GM21515 (cell line): Measurements from ENCODE around the gene KLK1.

ENCODE experiments used
- ATAC-seq: cut with Tn5 transposase; IDR thresholded peaks from one replicate; pipeline ENCODE4 v1.9.1; 2021; ENCODE audit not compliant: unreplicated experiment

Gene KLK1

DNA sequence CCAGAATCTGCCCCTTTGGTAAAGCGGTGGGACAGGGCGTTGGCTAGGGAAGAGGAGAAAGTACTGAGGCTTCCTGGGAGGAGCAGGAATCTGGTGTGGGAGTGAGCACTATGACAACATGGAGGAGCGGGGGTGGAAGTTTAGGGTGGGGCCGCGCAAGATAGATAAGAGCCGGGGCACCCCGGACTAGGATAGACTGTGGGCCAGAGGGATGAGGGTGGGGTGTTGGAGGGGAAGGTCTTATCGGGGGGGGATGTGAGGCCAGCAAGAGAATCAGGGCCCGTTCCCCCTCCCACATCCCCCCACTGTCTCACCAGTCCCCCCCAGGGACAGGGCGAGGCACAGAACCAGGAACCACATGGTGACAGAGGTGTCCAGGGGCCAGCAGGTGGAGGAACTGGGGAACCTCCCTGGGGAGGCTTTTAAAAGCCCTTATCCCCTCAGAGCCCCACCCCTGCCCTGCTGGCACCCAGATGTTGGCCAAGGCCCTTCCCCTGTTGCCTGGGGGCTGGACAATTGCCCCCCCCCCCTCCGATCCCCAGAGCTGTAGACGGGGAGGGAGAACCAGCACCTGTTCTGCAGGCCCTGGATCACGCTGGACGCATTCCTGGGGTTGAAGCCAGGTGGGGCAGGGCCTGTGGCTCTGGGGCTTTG is at the start of gene KLK1:
Gene KLK1 (minus strand): TSS at position 399 of the 654 bp plus-strand sequence. CDS start 39 bp downstream, at position 360.
- no peak for ATAC-seq

- ATAC-seq = no peak
These were observed 49.5 kb upstream of the KLK1 start, which contains the start of gene KLK2 for GRCh38 chr19:50873056-50873455. KLK2 (plus strand) TSS chr19:50873439; CDS start chr19:50873474, 35 bp downstream.

DNA sequence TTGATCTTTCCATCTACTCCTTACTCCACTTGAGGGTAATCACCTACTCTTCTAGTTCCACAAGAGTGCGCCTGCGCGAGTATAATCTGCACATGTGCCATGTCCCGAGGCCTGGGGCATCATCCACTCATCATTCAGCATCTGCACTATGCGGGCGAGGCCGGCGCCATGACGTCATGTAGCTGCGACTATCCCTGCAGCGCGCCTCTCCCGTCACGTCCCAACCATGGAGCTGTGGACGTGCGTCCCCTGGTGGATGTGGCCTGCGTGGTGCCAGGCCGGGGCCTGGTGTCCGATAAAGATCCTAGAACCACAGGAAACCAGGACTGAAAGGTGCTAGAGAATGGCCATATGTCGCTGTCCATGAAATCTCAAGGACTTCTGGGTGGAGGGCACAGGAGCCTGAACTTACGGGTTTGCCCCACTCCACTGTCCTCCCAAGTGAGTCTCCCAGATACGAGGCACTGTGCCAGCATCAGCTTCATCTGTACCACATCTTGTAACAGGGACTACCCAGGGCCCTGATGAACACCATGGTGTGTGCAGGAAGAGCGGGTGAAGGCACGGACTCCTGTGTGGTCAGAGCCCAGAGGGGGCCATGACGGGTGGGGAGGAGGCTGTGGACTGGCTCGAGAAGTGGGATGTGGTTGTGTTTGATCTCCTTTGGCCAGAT is 47.0 kb upstream of the KLK1 start:
- ATAC-seq = no peak

GRCh38 chr19:50869479-50869878 is 45.9 kb upstream of the KLK1 start:
- ATAC-seq = no peak

DNA sequence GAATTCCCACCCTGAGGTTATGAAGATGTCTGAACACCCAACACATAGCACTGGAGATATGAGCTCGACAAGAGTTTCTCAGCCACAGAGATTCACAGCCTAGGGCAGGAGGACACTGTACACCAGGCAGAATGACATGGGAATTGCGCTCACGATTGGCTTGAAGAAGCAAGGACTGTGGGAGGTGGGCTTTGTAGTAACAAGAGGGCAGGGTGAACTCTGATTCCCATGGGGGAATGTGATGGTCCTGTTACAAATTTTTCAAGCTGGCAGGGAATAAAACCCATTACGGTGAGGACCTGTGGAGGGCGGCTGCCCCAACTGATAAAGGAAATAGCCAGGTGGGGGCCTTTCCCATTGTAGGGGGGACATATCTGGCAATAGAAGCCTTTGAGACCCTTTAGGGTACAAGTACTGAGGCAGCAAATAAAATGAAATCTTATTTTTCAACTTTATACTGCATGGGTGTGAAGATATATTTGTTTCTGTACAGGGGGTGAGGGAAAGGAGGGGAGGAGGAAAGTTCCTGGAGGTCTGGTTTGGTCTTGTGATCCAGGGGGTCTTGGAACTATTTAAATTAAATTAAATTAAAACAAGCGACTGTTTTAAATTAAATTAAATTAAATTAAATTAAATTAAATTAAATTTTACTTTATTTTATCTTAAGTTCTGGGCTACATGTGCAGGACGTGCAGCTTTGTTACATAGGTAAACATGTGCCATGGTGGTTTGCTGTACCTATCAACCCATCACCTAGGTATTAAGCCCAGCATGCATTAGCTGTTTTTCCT is 38.1 kb upstream of the KLK1 start:
- ATAC-seq = no peak

- ATAC-seq = no peak
These were observed 37.4 kb upstream of the KLK1 start for GRCh38 chr19:50861010-50861409.

DNA sequence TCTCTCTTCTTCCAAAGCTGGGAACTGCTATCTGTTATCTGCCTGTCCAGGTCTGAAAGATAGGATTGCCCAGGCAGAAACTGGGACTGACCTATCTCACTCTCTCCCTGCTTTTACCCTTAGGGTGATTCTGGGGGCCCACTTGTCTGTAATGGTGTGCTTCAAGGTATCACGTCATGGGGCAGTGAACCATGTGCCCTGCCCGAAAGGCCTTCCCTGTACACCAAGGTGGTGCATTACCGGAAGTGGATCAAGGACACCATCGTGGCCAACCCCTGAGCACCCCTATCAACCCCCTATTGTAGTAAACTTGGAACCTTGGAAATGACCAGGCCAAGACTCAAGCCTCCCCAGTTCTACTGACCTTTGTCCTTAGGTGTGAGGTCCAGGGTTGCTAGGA is 36.3 kb upstream of the KLK1 start:
- no peak for ATAC-seq

GRCh38 chr19:50858886-50859285 is 35.3 kb upstream of the KLK1 start:
- ATAC-seq = no peak

- no peak for ATAC-seq
These were observed 33.8 kb upstream of the KLK1 start for GRCh38 chr19:50857366-50857765.

- no peak for ATAC-seq
These were observed 31.2 kb upstream of the KLK1 start, which contains the start of gene KLK3 for GRCh38 chr19:50854636-50855410. KLK3 (plus strand) TSS chr19:50854915; CDS start chr19:50854956, 41 bp downstream.

- ATAC-seq = no peak
These were observed 28.0 kb upstream of the KLK1 start for GRCh38 chr19:50851620-50852019.

DNA sequence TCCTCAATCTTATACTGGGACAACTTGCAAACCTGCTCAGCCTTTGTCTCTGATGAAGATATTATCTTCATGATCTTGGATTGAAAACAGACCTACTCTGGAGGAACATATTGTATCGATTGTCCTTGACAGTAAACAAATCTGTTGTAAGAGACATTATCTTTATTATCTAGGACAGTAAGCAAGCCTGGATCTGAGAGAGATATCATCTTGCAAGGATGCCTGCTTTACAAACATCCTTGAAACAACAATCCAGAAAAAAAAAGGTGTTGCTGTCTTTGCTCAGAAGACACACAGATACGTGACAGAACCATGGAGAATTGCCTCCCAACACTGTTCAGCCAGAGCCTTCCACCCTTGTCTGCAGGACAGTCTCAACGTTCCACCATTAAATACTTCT is 27.2 kb upstream of the KLK1 start:
- ATAC-seq = no peak

- ATAC-seq = no peak
These were observed 20.8 kb upstream of the KLK1 start for GRCh38 chr19:50844296-50844935.

DNA sequence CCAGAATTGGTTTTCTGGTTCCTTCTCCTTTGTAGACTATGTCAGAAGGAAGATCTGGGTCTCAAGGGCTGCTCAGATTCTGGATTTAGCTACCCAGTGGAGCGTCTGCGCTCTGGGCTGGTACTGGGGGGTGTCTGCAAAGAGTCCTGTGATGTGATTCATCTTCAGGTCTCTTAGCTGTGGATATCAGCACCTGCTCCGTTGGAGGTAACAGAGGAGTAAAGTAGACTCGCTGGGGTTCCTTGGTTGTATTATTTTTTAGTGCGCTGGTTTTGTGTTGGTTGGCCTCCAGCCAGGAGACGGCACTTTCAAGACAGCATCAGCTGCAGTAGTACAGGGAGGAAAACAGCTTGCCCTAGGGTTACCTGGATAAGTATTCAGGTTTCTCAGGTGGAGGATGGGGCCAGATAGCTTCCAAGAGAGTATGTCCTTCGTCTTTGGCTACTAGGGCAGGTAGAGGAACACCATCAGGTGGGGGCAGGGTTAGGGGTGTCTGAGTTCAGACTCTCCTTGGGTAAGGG is 20.2 kb upstream of the KLK1 start:
- ATAC-seq = no peak

GRCh38 chr19:50843205-50843604 is 19.6 kb upstream of the KLK1 start:
- no peak for ATAC-seq

DNA sequence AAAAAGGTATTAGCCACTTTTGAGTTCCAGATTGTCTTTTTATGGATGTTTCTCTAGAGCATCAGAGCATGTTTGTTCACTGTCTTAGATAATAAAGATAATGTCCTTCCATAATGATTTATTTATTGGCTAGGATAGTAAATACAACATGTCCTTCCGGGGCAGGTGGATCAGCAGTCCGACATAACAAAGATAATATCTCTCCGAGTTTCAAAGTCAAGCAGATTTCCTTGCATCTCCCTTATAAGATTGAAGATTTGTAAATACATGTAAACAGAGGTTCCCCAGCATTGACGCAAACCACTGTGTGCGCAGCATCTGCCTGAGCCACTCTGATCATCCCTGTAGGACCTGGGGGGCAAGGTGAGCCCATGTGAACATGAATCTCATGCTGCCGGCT is 18.5 kb upstream of the KLK1 start:
- no peak for ATAC-seq

- no peak for ATAC-seq
These were observed 16.4 kb upstream of the KLK1 start for GRCh38 chr19:50839712-50840655.

- ATAC-seq = no peak
These were observed 14.7 kb upstream of the KLK1 start for GRCh38 chr19:50838239-50838638.

DNA sequence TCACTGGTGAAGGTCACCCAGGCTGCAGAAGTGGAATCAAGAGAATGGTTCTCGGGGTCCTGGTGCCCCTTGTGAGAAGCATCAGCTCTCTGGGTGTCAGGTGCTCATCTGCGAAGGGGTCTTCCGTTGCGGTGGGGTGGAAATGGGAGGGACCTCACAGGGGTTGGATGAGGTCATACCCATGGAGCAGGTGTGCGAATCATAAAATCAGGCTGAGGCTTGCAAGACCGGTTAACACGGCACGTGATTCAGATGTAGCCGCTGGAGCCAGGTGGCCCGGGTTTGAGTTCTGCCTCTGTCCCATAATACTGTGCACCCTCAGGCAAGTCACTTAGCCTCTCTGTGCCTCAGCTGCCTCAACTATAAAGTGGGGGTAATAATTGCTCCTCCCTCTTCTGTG is 13.7 kb upstream of the KLK1 start:
- no peak for ATAC-seq
